H1 (cell line): ENCODE data around the gene NECAB3. TPM values are rescaled to one million over a fixed set of nuclear protein-coding genes. Genes with fewer than 3 reads are reported as not detected.

Experiments
- CTCF ChIA-PET: fragments of 300-600 bp; sonication (Branson Sonifier 250); formaldehyde crosslinking; loops from one replicate; lab custom pipeline; 2021; ENCODE audit not compliant: partially characterized antibody; lab: Charles Lee
- POLR2A ChIA-PET: fragments of 300-600 bp; sonication (Branson Sonifier 250); formaldehyde crosslinking; loops from one replicate; lab custom pipeline; 2021; ENCODE audit warnings: inconsistent platforms; ENCODE audit not compliant: partially characterized antibody; lab: Charles Lee
- DNase-seq, 2 experiments: peaks; one replicate each; pipeline versions ENCODE4 v3.0.0 to v3.0.0-alpha.2; 2010 to 2022; ENCODE audit warnings: low spot score in 2 of 2, low read depth in 1 of 2, mixed read lengths in 1 of 2
- FAIRE-seq: peaks from 2 replicates; lab custom pipeline; 2011; peaks lifted over from hg19 to GRCh38; lab: Jason Lieb, UNC
- H2AFZ ChIP-seq: 2 replicates; pipeline ENCODE4 v1.8.1; 2012; ENCODE audit warnings: low read length, inconsistent platforms
- H2AK5ac ChIP-seq: 2 replicates; pipeline ENCODE4 v1.6.1; 2013; ENCODE audit warnings: low read depth, low read length
- H2BK120ac ChIP-seq: replicated peaks from 2 replicates; pipeline ENCODE3; 2013; ENCODE audit warnings: low read depth, low read length, inconsistent platforms
- H2BK12ac ChIP-seq: 2 replicates; pipeline ENCODE4 v1.6.1; 2013; ENCODE audit warnings: low read depth, low read length
- H2BK15ac ChIP-seq: 2 replicates; pipeline ENCODE4 v1.6.1; 2013; ENCODE audit warnings: low read length
- H2BK20ac ChIP-seq: 2 replicates; pipeline ENCODE4 v1.6.1; 2013; ENCODE audit warnings: low read length
- H2BK5ac ChIP-seq: 2 replicates; pipeline ENCODE4 v1.6.1; 2013; ENCODE audit warnings: low read depth, low read length
- H3K14ac ChIP-seq: 2 replicates; pipeline ENCODE4 v1.6.1; 2013; ENCODE audit warnings: inconsistent platforms; ENCODE audit not compliant: insufficient read length
- H3K18ac ChIP-seq: 2 replicates; pipeline ENCODE4 v1.6.1; 2013; ENCODE audit warnings: low read length; ENCODE audit errors: extremely low read depth
- H3K23ac ChIP-seq: 2 replicates; pipeline ENCODE4 v1.6.1; 2013; ENCODE audit warnings: inconsistent platforms; ENCODE audit not compliant: insufficient read length
- H3K23me2 ChIP-seq: 2 replicates; pipeline ENCODE4 v1.6.1; 2013; ENCODE audit warnings: low read depth, low read length
- H3K27ac ChIP-seq: 2 replicates; pipeline ENCODE4 v1.6.1; 2011; ENCODE audit warnings: low read depth, low read length, inconsistent platforms
- H3K27me3 ChIP-seq, 4 experiments: replicated peaks in 1 of 4; 1 replicate in 1 of 4; 2 replicates in 3 of 4; pipeline versions ENCODE4 v1.6.1 to v1.8.1; 2011 to 2013; ENCODE audit warnings: low read length in 3 of 4, mild to moderate bottlenecking in 3 of 4, inconsistent platforms in 2 of 4, mixed read lengths in 2 of 4, moderate library complexity in 1 of 4; ENCODE audit not compliant: control insufficient read depth in 3 of 4, insufficient read depth in 3 of 4; ENCODE audit errors: extremely low read depth in 1 of 4
- H3K36me3 ChIP-seq, 4 experiments: 2 replicates each; pipeline versions ENCODE4 v1.6.1 to v1.8.1; 2011 to 2013; ENCODE audit warnings: mild to moderate bottlenecking in 4 of 4, low read length in 3 of 4, moderate library complexity in 2 of 4, control low read depth in 1 of 4, inconsistent platforms in 1 of 4; ENCODE audit not compliant: insufficient read depth in 4 of 4, control insufficient read depth in 2 of 4
- H3K4ac ChIP-seq: replicated peaks from 2 replicates; pipeline ENCODE3; 2013; ENCODE audit warnings: low read length, low read depth, mixed read lengths, inconsistent platforms; ENCODE audit not compliant: insufficient read length
- H3K4me1 ChIP-seq, 4 experiments: replicated peaks in 1 of 4; 1 replicate in 1 of 4; 2 replicates in 3 of 4; pipeline versions ENCODE4 v1.6.1 to v1.8.1; 2011 to 2013; ENCODE audit warnings: low read length in 3 of 4, inconsistent platforms in 2 of 4, mixed read lengths in 1 of 4; ENCODE audit not compliant: insufficient read depth in 4 of 4, control insufficient read depth in 3 of 4
- H3K4me2 ChIP-seq, 2 experiments: 2 replicates each; pipeline versions ENCODE4 v1.6.1 to v1.8.1; 2011 to 2013; ENCODE audit warnings: low read depth in 2 of 2, low read length in 2 of 2, control low read depth in 1 of 2, inconsistent platforms in 1 of 2, mild to moderate bottlenecking in 1 of 2; ENCODE audit not compliant: insufficient read depth in 1 of 2
- H3K4me3 ChIP-seq, 4 experiments: fragments of 200-600, 300-600 bp in 1 of 4; sonication (generic), shearing (Covaris generic), sonication (Bioruptor Twin) in 1 of 4; 2 replicates each; pipeline versions ENCODE4 v1.5.1 to v1.8.1; 2011 to 2016; ENCODE audit warnings: low read length in 4 of 4, low read depth in 3 of 4, control low read depth in 2 of 4, inconsistent platforms in 2 of 4, mild to moderate bottlenecking in 2 of 4, mixed read lengths in 1 of 4, moderate library complexity in 1 of 4; ENCODE audit not compliant: insufficient read depth in 2 of 4; ENCODE audit errors: extremely low read depth in 1 of 4
- H3K56ac ChIP-seq: replicated peaks from 2 replicates; pipeline ENCODE3; 2013; ENCODE audit warnings: low read depth, mild to moderate bottlenecking, mixed read lengths, low read length, inconsistent platforms; ENCODE audit not compliant: insufficient read length
- H3K79me1 ChIP-seq: 2 replicates; pipeline ENCODE4 v1.6.1; 2013; ENCODE audit warnings: low read depth, low read length, control low read depth
- H3K79me2 ChIP-seq, 2 experiments: 2 replicates each; pipeline versions ENCODE4 v1.6.1 to v1.8.1; 2012 to 2013; ENCODE audit warnings: low read length in 2 of 2, mild to moderate bottlenecking in 2 of 2, inconsistent platforms in 1 of 2; ENCODE audit not compliant: insufficient read depth in 2 of 2, control insufficient read depth in 1 of 2
- H3K9ac ChIP-seq, 4 experiments: replicated peaks in 1 of 4; 1 replicate in 1 of 4; 2 replicates in 3 of 4; pipeline versions ENCODE4 v1.6.1 to v1.8.1; 2011 to 2013; ENCODE audit warnings: low read depth in 3 of 4, low read length in 3 of 4, control low read depth in 2 of 4, mild to moderate bottlenecking in 2 of 4, moderate library complexity in 2 of 4, inconsistent platforms in 1 of 4; ENCODE audit errors: extremely low read depth in 1 of 4
- H3K9me3 ChIP-seq, 2 experiments: 2 replicates each; pipeline versions ENCODE4 v1.6.1 to v1.8.1; 2012 to 2013; ENCODE audit warnings: mild to moderate bottlenecking in 2 of 2, moderate library complexity in 2 of 2, control low read depth in 1 of 2, inconsistent platforms in 1 of 2, low read depth in 1 of 2, low read length in 1 of 2, mixed read lengths in 1 of 2; ENCODE audit not compliant: insufficient read depth in 2 of 2
- H4K20me1 ChIP-seq, 2 experiments: replicated peaks in 1 of 2; 2 replicates each; pipeline versions ENCODE3 to v1.8.1; 2011 to 2013; ENCODE audit warnings: inconsistent platforms in 2 of 2, low read length in 2 of 2, mild to moderate bottlenecking in 1 of 2; ENCODE audit not compliant: insufficient read depth in 2 of 2, control insufficient read depth in 1 of 2
- H4K5ac ChIP-seq: 2 replicates; pipeline ENCODE4 v1.6.1; 2013; ENCODE audit warnings: low read length, low read depth, mixed read lengths, inconsistent platforms; ENCODE audit not compliant: insufficient read length
- H4K8ac ChIP-seq: 2 replicates; pipeline ENCODE4 v1.8.0; 2013; ENCODE audit warnings: mild to moderate bottlenecking, moderate library complexity, low read length, inconsistent platforms; ENCODE audit not compliant: insufficient read depth; ENCODE audit errors: extremely low read depth
- H4K91ac ChIP-seq: replicated peaks from 2 replicates; pipeline ENCODE3; 2013; ENCODE audit warnings: low read length, mixed read lengths, inconsistent platforms; ENCODE audit not compliant: insufficient read length
- CREB1 ChIP-seq: IDR thresholded peaks from 2 replicates; pipeline ENCODE4 v1.6.1; 2012; ENCODE audit warnings: inconsistent platforms
- CTBP2 ChIP-seq: IDR thresholded peaks from 2 replicates; pipeline ENCODE4 v1.7.0; 2011; ENCODE audit warnings: borderline replicate concordance, mild to moderate bottlenecking, moderate library complexity, mixed read lengths, low read length; ENCODE audit not compliant: insufficient read depth, insufficient read length
- MAFK ChIP-seq: IDR thresholded peaks from 2 replicates; pipeline ENCODE4 v1.6.1; 2012; ENCODE audit warnings: low read depth, mild to moderate bottlenecking, improper control_type of control experiment, low read length
- TAF7 ChIP-seq: optimal IDR thresholded peaks from 2 replicates; pipeline ENCODE3; 2011; ENCODE audit warnings: low read depth, mild to moderate bottlenecking, inconsistent platforms, low read length, moderate library complexity, borderline replicate concordance
- WGBS, 2 experiments: shearing (Covaris generic) in 1 of 2; methylation state at CpG; one replicate each; pipeline versions ENCODE4 v1.1.6 to v1.1.7; 2013 to 2015; ENCODE audit warnings: low lambda C conversion rate in 2 of 2, mixed read lengths in 2 of 2, inconsistent platforms in 1 of 2, low coverage in 1 of 2, missing lambda C conversion rate in 1 of 2; ENCODE audit not compliant: insufficient replicate concordance in 2 of 2, insufficient coverage in 1 of 2, insufficient read length in 1 of 2; ENCODE audit errors: extremely low coverage in 1 of 2, missing lambda C conversion rate in 1 of 2; 5-methylcytosine and 5-hydroxymethylcytosine counted together
- polyA plus RNA-seq, 7 experiments: library from polyadenylated mRNA; depleted of rRNA in 3 of 7; stranded (reverse) in 5 of 7; unstranded in 2 of 7; fragments of >200 nt in 5 of 7; fragments of 200-250 nt in 2 of 7; gene quantifications; 1 replicate in 5 of 7; 2 replicates in 1 of 7; 4 replicates in 1 of 7; pipeline versions ENCODE4 v1.2.1 to v1.2.3, GENCODE V29; 2011 to 2013; ENCODE audit warnings: missing spikeins in 2 of 7, mixed read lengths in 2 of 7
- total RNA-seq: library from RNA; stranded (reverse); fragmentation: NEBNext Ultra II Directional; extraction: Animal tissue kit (Norgen Biotek cat#: 25700); gene quantifications from 2 replicates; pipeline ENCODE4 v1.2.1, GENCODE V29; 2021
- TF ChIP-seq, protein P1 (sequence below): IDR thresholded peaks from 2 replicates; pipeline ENCODE4 v1.6.1; 2012; ENCODE audit warnings: inconsistent platforms

NECAB3 gene
- total and polyA plus RNA-seq, 2 of the 8 experiments (the other 6 are each of a cell fraction or from before 2014, with no cell fraction given) = 20.5 to 46.2 TPM

DNA sequence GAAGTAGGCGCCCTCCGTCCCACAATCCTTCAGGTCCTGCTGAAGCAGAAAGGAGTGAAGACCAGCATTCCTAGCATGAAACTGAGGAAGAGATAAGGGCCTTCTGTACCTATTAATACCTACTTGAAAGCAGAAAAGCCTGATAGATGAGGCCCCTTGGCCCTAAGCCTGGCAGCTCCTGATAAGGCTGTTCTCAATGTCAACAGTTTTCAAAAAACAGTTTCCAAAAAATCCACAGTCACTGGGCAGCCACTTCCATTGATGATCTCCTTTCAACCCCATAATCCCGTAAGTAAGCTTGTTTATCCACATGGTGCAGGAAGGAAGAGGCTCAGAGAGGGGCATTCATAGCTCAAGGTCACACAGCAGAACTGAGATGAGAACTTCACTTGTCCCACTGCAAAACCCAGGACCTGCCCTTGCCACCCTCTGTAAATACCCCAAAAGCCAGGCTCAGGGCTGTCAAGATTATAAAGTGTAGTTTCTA lies 14.8 kb upstream of the NECAB3 start:
- H4K20me1 ChIP-seq = peaks cover 7 to 11% of the 10 kb centered on the region in 2 experiments
- H2BK5ac ChIP-seq = no peak overlapping the region
- no peak overlapping the region for H3K18ac ChIP-seq
- no peak overlapping the region for H3K27ac ChIP-seq
- H4K8ac ChIP-seq = no peak overlapping the region
- H3K9me3 ChIP-seq = no peaks in the 10 kb centered on the region
- no peak overlapping the region for H2AFZ ChIP-seq
- POLR2A ChIA-PET = interaction anchor here (2.1 to 2.8 kb wide), 2 partner anchors 14 to 43 kb away, joined by 6 to 10 read pairs; partner anchors contain the start of genes NECAB3 and ZNF341
- no peak overlapping the region for H2BK12ac ChIP-seq
- TF ChIP-seq, protein P1, sequence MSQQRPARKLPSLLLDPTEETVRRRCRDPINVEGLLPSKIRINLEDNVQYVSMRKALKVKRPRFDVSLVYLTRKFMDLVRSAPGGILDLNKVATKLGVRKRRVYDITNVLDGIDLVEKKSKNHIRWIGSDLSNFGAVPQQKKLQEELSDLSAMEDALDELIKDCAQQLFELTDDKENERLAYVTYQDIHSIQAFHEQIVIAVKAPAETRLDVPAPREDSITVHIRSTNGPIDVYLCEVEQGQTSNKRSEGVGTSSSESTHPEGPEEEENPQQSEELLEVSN = no peak
- no peak for TF ChIP-seq CTBP2
- no peak for TF ChIP-seq TAF7
- TF ChIP-seq CREB1 = no peak
- no peak for TF ChIP-seq MAFK
- peaks cover 0 to 9% (median 2%) of the 10 kb centered on the region in 4 experiments; a peak in 4 of 7 replicates for H3K27me3 ChIP-seq
- no peak overlapping the region for H3K4me3 ChIP-seq
- H3K4ac ChIP-seq = no peak overlapping the region
- peaks cover 9% of the 10 kb centered on the region for H3K79me1 ChIP-seq
- peaks cover 4 to 26% (median 20%) of the 10 kb centered on the region in 4 experiments for H3K4me1 ChIP-seq
- WGBS, 2 experiments = 82% methylated on average over 3 of the region's 3 CpGs; no CpG with 5 or more reads in 1 of the 2 experiments
- CTCF ChIA-PET = interaction anchor here (1.4 to 1.6 kb wide), 2 partner anchors 14 to 52 kb away, joined by 4 read pairs; no protein-coding TSS in a partner anchor
- H3K4me2 ChIP-seq = no peak overlapping the region
- H3K36me3 ChIP-seq = peaks cover 0 to under 1% (median 0%) of the 10 kb centered on the region in 4 experiments; a peak in 1 of 8 replicates
- H3K14ac ChIP-seq = no peak overlapping the region
- peaks cover 9% of the 10 kb centered on the region for H3K23me2 ChIP-seq
- no peak overlapping the region for H3K56ac ChIP-seq
- no peak overlapping the region for H2BK20ac ChIP-seq
- H3K9ac ChIP-seq = no peak overlapping the region
- peaks cover 0 to 17% of the 10 kb centered on the region in 2 experiments; a peak in 3 of 4 replicates for H3K79me2 ChIP-seq
- H2BK120ac ChIP-seq = no peak overlapping the region
- H3K23ac ChIP-seq = no peak overlapping the region
- H4K5ac ChIP-seq = no peak overlapping the region
- FAIRE-seq (no peak), DNase-seq (no peak)
- H2AK5ac ChIP-seq = no peak overlapping the region
- H4K91ac ChIP-seq = no peak overlapping the region
- no peak overlapping the region for H2BK15ac ChIP-seq
